Left lobe of liver (tissue), 2 donors: ENCODE results near the gene TMEM9. TPM values are rescaled to one million over a fixed set of nuclear protein-coding genes. Genes with fewer than 3 reads are reported as not detected.

Source experiments
- ATAC-seq: fragments of 200-7000 bp; cut with Tn5 transposase; one replicate; pipeline ENCODE4 v1.9.1; 2020; ENCODE audit warnings: mild to moderate bottlenecking, moderate library complexity
- DNase-seq: peaks from one replicate; pipeline ENCODE4 v3.0.0-alpha.2; 2020; ENCODE audit warnings: low spot score
- total RNA-seq: library from RNA; stranded (reverse); gene quantifications from one replicate; pipeline ENCODE4 v1.2.1, GENCODE V29; 2021
- donor health status: DM: no; HTN: no; CAD: no; lungs with moderate emphysema.
- donor health status: DM: no; HTN: yes; CAD: no.

TMEM9 gene
- total RNA-seq, 1 donor from 2014 or later = 41.2 TPM

DNA sequence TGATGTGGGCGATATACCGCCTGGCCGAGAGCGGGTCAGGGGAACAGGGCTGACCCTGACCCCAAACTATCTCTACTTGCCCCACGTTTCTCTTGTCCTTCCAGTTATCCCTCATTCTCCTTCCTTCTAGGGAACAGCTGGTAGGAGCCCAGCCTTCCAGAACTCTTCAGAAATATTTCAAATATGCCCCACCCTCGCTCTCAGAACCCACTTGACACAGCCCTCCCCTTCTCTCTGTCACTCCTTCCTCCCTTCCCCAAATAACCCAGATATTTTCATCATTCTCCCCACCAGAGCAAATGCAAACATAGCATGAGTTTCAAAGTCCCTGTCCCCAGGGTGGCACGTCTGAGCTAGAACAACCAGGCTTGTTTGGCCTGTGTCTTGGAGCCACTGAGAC lies 43.1 kb downstream of the TMEM9 start:
- ATAC-seq (no peak), DNase-seq (no peak)

GRCh38 chr1:201110616-201111015 lies 43.7 kb downstream of the TMEM9 start:
- DNase-seq (no peak), ATAC-seq (no peak)

GRCh38 chr1:201110138-201110537 lies 44.1 kb downstream of the TMEM9 start:
- ATAC-seq = no peak
- no peak for DNase-seq

DNA sequence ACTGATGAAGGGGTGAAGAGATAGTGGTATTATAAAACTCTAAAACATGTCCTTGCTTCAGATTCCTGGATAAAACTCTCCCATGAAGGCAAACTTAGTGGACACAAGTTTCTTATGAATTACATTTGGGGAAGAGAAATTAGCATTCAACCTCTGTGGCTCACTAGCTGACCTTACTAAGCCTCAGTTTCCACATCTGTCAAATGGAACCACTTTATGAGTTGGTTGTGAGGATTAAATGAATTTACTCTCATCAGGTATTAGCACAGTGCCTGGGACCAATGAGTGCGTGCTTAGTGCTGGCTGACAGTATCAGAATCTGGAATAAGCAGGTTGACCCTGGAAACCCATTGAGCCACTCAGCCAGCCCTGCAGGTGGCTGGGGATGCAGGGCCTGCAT lies 44.6 kb downstream of the TMEM9 start:
- DNase-seq (no peak), ATAC-seq (no peak)

DNA sequence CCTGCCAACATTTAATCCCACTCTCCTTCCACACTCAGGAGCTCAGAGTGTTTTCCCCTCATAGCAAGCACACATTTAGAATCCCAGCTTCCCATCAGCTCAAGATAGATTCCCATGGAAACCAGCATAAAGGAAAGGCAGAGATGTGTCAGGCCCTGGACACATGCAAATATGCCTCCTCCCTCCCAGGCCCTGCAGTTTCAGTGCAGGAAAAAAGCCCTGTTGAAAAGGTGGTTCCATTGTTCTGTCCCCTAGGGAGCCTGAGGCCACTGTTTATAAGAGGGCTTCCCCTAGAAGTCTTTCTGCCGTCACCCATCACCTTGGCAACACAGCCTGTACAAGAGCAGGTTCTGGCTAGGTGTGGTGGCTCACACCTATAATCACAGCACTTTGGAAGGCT lies 45.7 kb downstream of the TMEM9 start:
- ATAC-seq (no peak), DNase-seq (no peak)

DNA sequence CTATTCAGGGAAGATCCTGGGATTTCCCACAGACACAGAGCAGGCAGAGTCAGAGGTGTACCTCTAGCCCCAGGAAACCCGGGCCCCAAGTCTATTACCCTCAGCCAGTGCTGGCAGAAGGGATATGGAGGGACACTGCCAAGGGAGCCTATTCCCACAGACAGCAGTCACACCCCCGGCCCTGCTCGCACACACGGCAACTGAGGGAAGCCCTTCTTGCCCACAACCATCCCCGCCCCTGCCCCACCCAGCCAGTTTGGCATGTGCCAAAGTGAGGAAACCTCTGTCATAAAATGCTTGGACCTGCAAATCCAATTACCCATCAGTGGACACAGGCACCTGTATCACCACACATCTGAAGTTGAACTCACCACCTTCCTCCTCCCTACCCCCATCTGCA lies 48.6 kb downstream of the TMEM9 start:
- ATAC-seq = no peak

GRCh38 chr1:201104141-201104540 lies 50.1 kb downstream of the TMEM9 start:
- ATAC-seq (no peak), DNase-seq (no peak)

More for the DNA sequence above, 48.6 kb downstream of the TMEM9 start:
- no peak for DNase-seq

- ATAC-seq (no peak), DNase-seq (no peak)
Observed at GRCh38 chr1:201103666-201104065, 50.6 kb downstream of the TMEM9 start.

DNA sequence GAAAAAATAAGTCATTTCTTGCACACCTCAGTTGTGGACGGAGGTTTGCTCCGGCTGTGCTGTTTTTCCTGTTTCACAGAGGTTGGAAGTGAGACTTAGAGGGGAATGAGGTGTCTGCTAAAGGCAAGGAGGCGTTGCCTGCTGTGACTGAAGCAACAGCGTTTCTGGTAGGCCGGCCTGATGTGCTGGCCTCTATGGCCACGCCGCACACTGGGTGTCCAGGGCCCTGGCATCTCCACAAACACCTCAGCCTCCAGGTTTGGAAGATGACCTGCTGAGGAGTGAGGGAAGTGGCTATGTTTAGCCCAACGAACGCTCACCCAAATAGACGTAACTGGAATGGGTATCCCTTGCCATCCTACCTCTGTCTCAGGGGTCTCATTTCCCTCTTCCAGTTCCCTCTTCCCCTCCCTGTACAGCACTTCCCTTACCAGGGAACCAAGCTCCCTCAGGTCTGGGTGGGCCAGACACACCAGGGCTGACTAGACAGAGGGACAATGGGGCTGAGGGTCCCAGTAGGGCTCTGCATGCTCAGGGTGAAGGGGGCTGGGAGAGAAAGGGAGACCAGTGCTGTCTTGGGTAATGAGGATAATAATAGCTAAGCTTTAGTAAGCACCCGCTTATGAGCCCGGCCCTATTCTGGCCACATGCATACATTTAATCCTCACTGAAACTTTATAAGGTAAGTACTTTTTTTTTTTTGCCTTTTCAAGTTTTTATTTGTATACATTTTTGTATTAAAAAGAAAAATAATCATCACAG lies 53.9 kb downstream of the TMEM9 start:
- ATAC-seq (no peak), DNase-seq (no peak)

DNA sequence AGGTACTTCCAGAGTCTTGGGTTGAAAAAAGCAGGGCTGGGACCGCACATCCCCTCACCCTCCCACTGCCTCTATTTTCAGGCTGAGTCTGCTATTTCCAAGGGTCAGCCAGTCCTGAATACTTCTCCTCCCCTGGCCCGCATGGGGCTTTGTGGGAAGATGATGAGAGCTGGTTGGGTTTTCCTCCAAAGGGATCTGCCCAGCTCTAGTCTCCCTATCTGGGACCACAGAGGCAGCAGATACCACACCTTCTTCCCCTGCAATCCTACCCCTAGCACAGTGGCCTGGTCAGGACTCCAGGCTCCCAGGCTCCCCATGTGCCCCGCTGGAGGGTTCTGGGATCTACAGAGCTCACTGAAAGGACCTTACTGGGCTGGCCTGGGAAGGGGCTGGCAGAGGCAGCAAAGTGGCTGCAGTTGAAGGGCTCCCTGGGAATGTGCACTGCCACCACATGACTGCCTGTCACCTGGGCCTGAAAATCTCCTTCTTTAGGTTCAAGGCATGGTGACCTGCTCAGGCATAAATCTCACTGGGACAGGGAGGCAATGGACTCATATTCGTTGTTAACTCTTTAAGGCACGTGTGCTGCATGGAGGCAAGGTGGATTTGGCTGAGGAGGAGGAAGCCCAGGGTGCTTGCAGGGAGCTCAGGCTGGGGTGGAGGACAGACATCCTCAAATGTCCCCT lies 55.1 kb downstream of the TMEM9 start:
- DNase-seq (no peak), ATAC-seq (no peak)

GRCh38 chr1:201096977-201097856 lies 57.1 kb downstream of the TMEM9 start:
- no peak for ATAC-seq
- no peak for DNase-seq

GRCh38 chr1:201096041-201096461 lies 58.2 kb downstream of the TMEM9 start:
- ATAC-seq (no peak), DNase-seq (no peak)

DNA sequence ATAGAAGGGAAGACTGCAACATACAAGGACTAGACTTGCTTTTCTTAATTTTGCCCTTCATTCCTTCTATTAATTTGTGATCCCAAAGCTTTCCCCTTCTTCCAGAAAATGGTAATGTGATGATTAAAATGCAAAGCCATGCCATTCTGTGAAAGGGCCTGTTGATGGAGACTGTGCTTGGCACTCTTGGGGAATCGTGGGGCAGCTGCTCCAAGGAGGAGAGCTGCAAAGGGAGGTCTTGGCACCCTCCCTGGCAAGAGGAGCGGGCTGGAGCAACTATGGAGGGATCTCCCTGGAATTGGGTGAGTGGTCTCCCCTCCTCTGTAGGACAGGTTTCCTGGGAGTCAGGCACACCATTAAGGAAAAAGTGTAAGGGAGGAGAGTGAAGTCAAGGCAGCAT lies 58.7 kb downstream of the TMEM9 start:
- ATAC-seq = no peak
- DNase-seq = no peak

- DNase-seq (no peak), ATAC-seq (peak; percentile 26)
Observed at GRCh38 chr1:201094832-201095231, 59.4 kb downstream of the TMEM9 start.

DNA sequence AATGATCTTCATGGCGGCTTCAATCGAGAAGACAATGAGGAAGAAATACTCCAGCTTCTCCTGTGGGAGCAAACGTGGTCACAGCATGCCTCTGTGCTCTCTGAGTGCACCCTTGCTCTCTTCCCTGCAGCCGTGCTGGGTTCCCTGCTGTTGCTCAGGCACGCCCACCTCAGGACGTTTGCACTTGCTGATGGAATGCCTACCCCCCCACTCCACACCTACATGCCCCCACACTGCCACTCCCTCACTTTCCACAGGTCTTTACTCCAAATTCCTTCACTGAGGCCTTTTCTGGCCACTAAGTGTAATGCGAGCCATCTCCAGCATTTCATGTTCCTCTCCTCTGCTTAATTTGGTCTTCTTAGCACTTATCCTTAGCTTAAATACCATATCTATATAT lies 60.3 kb downstream of the TMEM9 start:
- no peak for DNase-seq
- no peak for ATAC-seq

- DNase-seq (no peak), ATAC-seq (no peak)
Observed at GRCh38 chr1:201093561-201093960, 60.7 kb downstream of the TMEM9 start.

DNA sequence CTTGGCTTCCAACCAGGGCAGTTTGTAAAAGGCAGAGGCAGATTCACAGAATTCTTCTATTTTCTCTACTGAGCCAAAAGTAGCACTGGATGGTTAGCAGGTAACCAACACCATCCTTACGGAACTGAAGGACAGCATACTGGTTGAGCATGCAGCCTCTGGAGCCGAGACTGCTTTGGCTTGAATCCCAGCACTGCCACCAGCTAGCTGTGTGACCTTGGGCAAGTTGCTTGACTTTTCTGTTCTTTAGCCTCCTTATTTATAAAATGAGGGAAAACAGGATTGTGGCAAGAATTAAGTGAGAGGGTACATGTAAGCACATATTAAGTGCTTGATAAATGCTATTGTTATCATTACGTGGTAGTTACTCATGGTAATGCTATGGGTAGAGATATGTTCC lies 61.5 kb downstream of the TMEM9 start:
- no peak for DNase-seq
- no peak for ATAC-seq

DNA sequence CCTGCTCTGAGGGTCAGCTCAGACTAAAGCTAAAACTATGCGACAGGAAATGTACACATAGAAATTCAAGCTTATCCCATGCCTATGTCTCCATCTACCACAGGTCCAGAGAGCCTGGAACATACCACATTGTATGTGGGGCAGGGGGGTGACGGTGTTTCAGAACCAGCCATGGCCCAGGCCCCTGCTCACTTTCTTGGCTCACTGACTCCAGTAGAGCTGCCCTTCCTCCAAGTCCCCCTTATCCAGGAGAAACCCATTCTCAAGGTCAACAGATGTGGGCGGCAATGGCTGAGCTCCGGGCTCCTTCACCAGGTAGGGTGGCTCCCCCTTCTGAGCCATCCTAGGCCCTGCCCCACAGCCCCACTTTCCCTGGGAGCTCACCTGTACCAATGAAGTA lies 63.0 kb downstream of the TMEM9 start:
- DNase-seq = no peak

DNA sequence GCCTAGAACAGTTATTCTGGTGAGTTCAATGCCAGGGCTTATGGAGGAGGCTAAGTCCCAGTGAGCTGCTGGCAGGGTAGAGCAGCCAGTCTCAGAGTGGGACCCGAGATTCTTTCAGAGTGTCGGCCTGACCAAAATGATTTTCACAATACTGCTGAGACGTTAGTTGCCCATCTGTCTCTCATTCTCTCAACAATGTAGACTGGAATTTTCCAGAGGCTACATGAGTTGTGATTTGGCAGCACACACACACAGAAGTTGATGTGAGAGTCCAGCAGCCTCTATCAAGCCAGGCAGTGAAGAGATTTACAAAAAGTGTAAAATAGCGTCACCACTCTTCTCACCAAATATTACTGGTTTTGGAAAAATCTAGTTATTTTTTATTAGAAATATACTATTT lies 63.7 kb downstream of the TMEM9 start:
- no peak for ATAC-seq

More for the DNA sequence above, 63.0 kb downstream of the TMEM9 start:
- ATAC-seq = no peak

GRCh38 chr1:201089596-201089995 lies 64.7 kb downstream of the TMEM9 start:
- no peak for ATAC-seq
- no peak for DNase-seq

More for the DNA sequence above, 63.7 kb downstream of the TMEM9 start:
- no peak for DNase-seq

DNA sequence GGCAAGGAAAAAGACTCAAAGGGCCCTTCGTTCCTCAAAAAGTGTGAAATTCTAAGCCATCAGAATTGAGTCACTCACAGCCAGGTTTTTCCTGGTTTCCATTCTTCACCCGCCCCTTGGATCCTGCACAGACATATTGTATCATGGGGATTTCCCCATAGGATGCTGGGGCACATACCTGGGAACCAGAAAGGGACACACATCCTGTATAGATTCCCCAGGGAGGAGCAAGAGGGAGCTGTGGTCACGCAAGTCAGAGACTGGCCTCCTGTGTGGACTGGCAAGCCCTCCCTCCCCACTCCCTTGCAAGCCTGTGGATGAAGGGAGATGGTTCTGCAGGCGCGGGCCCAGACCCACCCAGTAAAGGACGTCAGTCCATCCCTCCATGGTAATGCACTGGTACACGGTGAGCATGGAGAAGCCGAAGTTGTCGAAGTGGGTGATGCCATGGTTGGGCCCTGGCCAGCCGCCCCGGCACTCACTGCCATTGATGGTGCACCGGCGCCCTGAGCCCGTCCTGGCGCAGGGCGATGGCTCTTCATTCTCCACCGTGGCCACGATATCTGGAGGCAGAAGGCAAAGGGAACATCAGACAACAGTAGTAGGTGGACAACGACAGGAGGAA lies 65.3 kb downstream of the TMEM9 start:
- ATAC-seq = no peak

More for the DNA sequence above, 65.3 kb downstream of the TMEM9 start:
- no peak for DNase-seq
